Neural progenitor cell (in vitro differentiated cells): ENCODE data around the gene NDNF.

Source experiments
- EZH2 ChIP-seq: fragments of 200-600 bp; sonication (generic); IDR thresholded peaks from 2 replicates; pipeline ENCODE4 v1.6.1; 2017; ENCODE audit warnings: antibody characterized with exemption, mild to moderate bottlenecking, moderate library complexity
- TF ChIP-seq, protein P1 (sequence below): fragments of 200-600 bp; sonication (generic); IDR thresholded peaks from 2 replicates; pipeline ENCODE4 v1.5.1; 2017; ENCODE audit warnings: antibody characterized with exemption, mild to moderate bottlenecking

- TF ChIP-seq, protein P1, sequence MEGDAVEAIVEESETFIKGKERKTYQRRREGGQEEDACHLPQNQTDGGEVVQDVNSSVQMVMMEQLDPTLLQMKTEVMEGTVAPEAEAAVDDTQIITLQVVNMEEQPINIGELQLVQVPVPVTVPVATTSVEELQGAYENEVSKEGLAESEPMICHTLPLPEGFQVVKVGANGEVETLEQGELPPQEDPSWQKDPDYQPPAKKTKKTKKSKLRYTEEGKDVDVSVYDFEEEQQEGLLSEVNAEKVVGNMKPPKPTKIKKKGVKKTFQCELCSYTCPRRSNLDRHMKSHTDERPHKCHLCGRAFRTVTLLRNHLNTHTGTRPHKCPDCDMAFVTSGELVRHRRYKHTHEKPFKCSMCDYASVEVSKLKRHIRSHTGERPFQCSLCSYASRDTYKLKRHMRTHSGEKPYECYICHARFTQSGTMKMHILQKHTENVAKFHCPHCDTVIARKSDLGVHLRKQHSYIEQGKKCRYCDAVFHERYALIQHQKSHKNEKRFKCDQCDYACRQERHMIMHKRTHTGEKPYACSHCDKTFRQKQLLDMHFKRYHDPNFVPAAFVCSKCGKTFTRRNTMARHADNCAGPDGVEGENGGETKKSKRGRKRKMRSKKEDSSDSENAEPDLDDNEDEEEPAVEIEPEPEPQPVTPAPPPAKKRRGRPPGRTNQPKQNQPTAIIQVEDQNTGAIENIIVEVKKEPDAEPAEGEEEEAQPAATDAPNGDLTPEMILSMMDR, result no peak
- no peak for TF ChIP-seq EZH2
Measured at GRCh38 chr4:121093261-121093660, 20.9 kb upstream of the NDNF start.
